K562 (cell line): ENCODE measurements around the gene SORT1. TPM values are rescaled to one million over a fixed set of nuclear protein-coding genes. Genes with fewer than 3 reads are reported as not detected.

ENCODE experiments used
- E2F1 ChIP-seq: sonication (generic); formaldehyde crosslinking; IDR thresholded peaks from 2 replicates; pipeline ENCODE4 v1.8.1; 2023; ENCODE audit warnings: mild to moderate bottlenecking, missing genetic modification reagents, moderate library complexity
- HOXB6 ChIP-seq: fragments of 250-450 bp; sonication (Bioruptor Pico); IDR thresholded peaks from 2 replicates; pipeline ENCODE4 v1.5.1; 2022; ENCODE audit warnings: mild to moderate bottlenecking, borderline replicate concordance
- OTX1 ChIP-seq: fragments of 450-650 bp; formaldehyde crosslinking; IDR thresholded peaks from 2 replicates; pipeline ENCODE4 v1.4.0; 2022; ENCODE audit warnings: mild to moderate bottlenecking
- SIN3B ChIP-seq: fragments of 450-650 bp; IDR thresholded peaks from 2 replicates; pipeline ENCODE4 v1.6.1; 2017; ENCODE audit warnings: low read depth, mild to moderate bottlenecking, moderate library complexity
- TGIF2 ChIP-seq: sonication (generic); formaldehyde crosslinking; IDR thresholded peaks from 2 replicates; pipeline ENCODE4 v1.8.1; 2022; ENCODE audit warnings: mild to moderate bottlenecking, missing genetic modification reagents, moderate library complexity
- ZFX ChIP-seq: sonication (generic); formaldehyde crosslinking; IDR thresholded peaks from 2 replicates; pipeline ENCODE4 v1.8.0; 2022; ENCODE audit warnings: mild to moderate bottlenecking, missing genetic modification reagents, moderate library complexity
- polyA plus RNA-seq, 8 experiments: library from polyadenylated mRNA; depleted of rRNA in 4 of 8; stranded (reverse) in 5 of 8; unstranded in 3 of 8; fragments of >200 nt; fragmentation: Nextera tagmentation in 2 of 8; fragmentation: Illumina TruSeq in 1 of 8; extraction: Ambion mirVana in 2 of 8; extraction: Trizol in 1 of 8; gene quantifications; 2 replicates each; pipeline versions ENCODE4 v1.2.1 to v1.2.3, GENCODE V29; 2011 to 2014; ENCODE audit warnings: inconsistent platforms in 1 of 8, missing spikeins in 1 of 8
- total RNA-seq, 7 experiments: library from RNA; depleted of rRNA in 6 of 7; stranded (reverse); fragments of >200 nt in 6 of 7; fragmentation: Illumina TruSeq in 2 of 7; extraction: Trizol in 2 of 7; gene quantifications; 2 replicates each; pipeline versions ENCODE4 v1.2.1 to v1.2.3, GENCODE V29; 2011 to 2021; ENCODE audit warnings: low replicate concordance in 1 of 7
- TF ChIP-seq, protein P1 (sequence below): fragments of 250-450 bp; sonication (Bioruptor Pico); IDR thresholded peaks from 2 replicates; pipeline ENCODE4 v1.8.0; 2021; ENCODE audit warnings: borderline replicate concordance, mild to moderate bottlenecking, moderate library complexity; ENCODE audit not compliant: poor library complexity, severe bottlenecking
- TF ChIP-seq, protein P2 (sequence below): fragments of 250-450 bp; sonication (Bioruptor Pico); IDR thresholded peaks from 2 replicates; pipeline ENCODE4 v1.4.0; 2020; ENCODE audit warnings: mild to moderate bottlenecking, moderate library complexity
- TF ChIP-seq, protein P3 (sequence below): fragments of 450-650 bp; IDR thresholded peaks from 2 replicates; pipeline ENCODE4 v1.6.1; 2016; ENCODE audit warnings: mild to moderate bottlenecking, moderate library complexity

Gene SORT1
- total and polyA plus RNA-seq, 9 of the 15 experiments (the other 6 are each of a cell fraction or from before 2014, with no cell fraction given) = 27.4 to 112 (median 65.0) TPM

- TF ChIP-seq, protein P1, sequence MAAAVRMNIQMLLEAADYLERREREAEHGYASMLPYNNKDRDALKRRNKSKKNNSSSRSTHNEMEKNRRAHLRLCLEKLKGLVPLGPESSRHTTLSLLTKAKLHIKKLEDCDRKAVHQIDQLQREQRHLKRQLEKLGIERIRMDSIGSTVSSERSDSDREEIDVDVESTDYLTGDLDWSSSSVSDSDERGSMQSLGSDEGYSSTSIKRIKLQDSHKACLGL = no peak
- TF ChIP-seq OTX1 (CRISPR knock-in tag) (no peak), TGIF2 (CRISPR knock-in tag) (no peak), SIN3B (no peak), ZFX (peak; percentile 58), E2F1 (no peak), HOXB6 (CRISPR knock-in tag) (no peak)
- TF ChIP-seq, protein P2, sequence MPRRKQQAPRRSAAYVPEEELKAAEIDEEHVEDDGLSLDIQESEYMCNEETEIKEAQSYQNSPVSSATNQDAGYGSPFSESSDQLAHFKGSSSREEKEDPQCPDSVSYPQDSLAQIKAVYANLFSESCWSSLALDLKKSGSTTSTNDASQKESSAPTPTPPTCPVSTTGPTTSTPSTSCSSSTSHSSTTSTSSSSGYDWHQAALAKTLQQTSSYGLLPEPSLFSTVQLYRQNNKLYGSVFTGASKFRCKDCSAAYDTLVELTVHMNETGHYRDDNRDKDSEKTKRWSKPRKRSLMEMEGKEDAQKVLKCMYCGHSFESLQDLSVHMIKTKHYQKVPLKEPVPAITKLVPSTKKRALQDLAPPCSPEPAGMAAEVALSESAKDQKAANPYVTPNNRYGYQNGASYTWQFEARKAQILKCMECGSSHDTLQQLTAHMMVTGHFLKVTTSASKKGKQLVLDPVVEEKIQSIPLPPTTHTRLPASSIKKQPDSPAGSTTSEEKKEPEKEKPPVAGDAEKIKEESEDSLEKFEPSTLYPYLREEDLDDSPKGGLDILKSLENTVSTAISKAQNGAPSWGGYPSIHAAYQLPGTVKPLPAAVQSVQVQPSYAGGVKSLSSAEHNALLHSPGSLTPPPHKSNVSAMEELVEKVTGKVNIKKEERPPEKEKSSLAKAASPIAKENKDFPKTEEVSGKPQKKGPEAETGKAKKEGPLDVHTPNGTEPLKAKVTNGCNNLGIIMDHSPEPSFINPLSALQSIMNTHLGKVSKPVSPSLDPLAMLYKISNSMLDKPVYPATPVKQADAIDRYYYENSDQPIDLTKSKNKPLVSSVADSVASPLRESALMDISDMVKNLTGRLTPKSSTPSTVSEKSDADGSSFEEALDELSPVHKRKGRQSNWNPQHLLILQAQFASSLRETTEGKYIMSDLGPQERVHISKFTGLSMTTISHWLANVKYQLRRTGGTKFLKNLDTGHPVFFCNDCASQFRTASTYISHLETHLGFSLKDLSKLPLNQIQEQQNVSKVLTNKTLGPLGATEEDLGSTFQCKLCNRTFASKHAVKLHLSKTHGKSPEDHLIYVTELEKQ (CRISPR knock-in tag) = no peak
- TF ChIP-seq, protein P3, sequence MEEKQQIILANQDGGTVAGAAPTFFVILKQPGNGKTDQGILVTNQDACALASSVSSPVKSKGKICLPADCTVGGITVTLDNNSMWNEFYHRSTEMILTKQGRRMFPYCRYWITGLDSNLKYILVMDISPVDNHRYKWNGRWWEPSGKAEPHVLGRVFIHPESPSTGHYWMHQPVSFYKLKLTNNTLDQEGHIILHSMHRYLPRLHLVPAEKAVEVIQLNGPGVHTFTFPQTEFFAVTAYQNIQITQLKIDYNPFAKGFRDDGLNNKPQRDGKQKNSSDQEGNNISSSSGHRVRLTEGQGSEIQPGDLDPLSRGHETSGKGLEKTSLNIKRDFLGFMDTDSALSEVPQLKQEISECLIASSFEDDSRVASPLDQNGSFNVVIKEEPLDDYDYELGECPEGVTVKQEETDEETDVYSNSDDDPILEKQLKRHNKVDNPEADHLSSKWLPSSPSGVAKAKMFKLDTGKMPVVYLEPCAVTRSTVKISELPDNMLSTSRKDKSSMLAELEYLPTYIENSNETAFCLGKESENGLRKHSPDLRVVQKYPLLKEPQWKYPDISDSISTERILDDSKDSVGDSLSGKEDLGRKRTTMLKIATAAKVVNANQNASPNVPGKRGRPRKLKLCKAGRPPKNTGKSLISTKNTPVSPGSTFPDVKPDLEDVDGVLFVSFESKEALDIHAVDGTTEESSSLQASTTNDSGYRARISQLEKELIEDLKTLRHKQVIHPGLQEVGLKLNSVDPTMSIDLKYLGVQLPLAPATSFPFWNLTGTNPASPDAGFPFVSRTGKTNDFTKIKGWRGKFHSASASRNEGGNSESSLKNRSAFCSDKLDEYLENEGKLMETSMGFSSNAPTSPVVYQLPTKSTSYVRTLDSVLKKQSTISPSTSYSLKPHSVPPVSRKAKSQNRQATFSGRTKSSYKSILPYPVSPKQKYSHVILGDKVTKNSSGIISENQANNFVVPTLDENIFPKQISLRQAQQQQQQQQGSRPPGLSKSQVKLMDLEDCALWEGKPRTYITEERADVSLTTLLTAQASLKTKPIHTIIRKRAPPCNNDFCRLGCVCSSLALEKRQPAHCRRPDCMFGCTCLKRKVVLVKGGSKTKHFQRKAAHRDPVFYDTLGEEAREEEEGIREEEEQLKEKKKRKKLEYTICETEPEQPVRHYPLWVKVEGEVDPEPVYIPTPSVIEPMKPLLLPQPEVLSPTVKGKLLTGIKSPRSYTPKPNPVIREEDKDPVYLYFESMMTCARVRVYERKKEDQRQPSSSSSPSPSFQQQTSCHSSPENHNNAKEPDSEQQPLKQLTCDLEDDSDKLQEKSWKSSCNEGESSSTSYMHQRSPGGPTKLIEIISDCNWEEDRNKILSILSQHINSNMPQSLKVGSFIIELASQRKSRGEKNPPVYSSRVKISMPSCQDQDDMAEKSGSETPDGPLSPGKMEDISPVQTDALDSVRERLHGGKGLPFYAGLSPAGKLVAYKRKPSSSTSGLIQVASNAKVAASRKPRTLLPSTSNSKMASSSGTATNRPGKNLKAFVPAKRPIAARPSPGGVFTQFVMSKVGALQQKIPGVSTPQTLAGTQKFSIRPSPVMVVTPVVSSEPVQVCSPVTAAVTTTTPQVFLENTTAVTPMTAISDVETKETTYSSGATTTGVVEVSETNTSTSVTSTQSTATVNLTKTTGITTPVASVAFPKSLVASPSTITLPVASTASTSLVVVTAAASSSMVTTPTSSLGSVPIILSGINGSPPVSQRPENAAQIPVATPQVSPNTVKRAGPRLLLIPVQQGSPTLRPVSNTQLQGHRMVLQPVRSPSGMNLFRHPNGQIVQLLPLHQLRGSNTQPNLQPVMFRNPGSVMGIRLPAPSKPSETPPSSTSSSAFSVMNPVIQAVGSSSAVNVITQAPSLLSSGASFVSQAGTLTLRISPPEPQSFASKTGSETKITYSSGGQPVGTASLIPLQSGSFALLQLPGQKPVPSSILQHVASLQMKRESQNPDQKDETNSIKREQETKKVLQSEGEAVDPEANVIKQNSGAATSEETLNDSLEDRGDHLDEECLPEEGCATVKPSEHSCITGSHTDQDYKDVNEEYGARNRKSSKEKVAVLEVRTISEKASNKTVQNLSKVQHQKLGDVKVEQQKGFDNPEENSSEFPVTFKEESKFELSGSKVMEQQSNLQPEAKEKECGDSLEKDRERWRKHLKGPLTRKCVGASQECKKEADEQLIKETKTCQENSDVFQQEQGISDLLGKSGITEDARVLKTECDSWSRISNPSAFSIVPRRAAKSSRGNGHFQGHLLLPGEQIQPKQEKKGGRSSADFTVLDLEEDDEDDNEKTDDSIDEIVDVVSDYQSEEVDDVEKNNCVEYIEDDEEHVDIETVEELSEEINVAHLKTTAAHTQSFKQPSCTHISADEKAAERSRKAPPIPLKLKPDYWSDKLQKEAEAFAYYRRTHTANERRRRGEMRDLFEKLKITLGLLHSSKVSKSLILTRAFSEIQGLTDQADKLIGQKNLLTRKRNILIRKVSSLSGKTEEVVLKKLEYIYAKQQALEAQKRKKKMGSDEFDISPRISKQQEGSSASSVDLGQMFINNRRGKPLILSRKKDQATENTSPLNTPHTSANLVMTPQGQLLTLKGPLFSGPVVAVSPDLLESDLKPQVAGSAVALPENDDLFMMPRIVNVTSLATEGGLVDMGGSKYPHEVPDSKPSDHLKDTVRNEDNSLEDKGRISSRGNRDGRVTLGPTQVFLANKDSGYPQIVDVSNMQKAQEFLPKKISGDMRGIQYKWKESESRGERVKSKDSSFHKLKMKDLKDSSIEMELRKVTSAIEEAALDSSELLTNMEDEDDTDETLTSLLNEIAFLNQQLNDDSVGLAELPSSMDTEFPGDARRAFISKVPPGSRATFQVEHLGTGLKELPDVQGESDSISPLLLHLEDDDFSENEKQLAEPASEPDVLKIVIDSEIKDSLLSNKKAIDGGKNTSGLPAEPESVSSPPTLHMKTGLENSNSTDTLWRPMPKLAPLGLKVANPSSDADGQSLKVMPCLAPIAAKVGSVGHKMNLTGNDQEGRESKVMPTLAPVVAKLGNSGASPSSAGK = no peak
Observed at GRCh38 chr1:109307274-109308021, 90.3 kb downstream of the SORT1 start (continued).
